ENCODE measurements around the gene ANKRD13C.
A peak's percentile ranks its signal among the peaks of the same experiment; 100 is the strongest.

Gene ANKRD13C

GRCh38 chr1:70211541-70211940 is 143.0 kb downstream of the ANKRD13C start:
- DNase-seq, result peak; percentile 42

DNA sequence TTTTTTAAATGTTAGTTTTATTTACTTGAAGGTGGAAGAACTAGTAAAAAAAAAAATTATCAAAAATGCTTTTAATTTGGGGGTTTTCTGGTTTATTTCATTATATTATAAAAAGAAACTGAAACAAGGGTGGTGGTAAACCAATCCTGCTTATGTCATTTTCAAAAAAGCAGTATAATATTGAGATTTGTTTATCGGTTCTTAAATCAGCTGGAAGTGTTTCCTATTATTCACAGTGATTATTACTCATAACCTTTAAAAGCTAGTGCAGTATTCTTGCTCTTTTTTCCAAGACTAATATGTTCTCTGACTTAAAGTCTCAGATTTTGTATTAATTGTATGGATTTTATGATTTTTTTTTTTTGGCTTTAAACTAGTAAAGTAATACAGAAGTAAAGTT is 143.7 kb downstream of the ANKRD13C start:
- DNase-seq, result peak; percentile 47

Measured in HCEC 1CT (cell line).